MCF 10A (cell line): ENCODE measurements around the gene TIGD6. TPM values are rescaled to one million over a fixed set of nuclear protein-coding genes. Genes with fewer than 3 reads are reported as not detected.
"Not testable (repeated sequence)": the region's sequence is repeated elsewhere in the genome, so short reads cannot be mapped to it uniquely, and the experiment has no call there.

Source experiments
- BruUV-seq: library from RNA; stranded (reverse); fragments of 400-500 nt; replicated peaks from 2 replicates; lab custom pipeline; 2021; lab: Mats Ljungman, UMichigan
- CTCF ChIA-PET: fragments of 300-600 bp; sonication (Branson Sonifier 250); formaldehyde crosslinking; extraction: SDS; loops from one replicate; lab custom pipeline; 2021; ENCODE audit warnings: antibody characterized with exemption, inconsistent platforms; lab: Yijun Ruan, JAX
- POLR2A ChIA-PET: fragments of 300-600, 350-650 bp; sonication (Branson Sonifier 250); formaldehyde crosslinking; extraction: SDS; loops from one replicate; lab custom pipeline; 2020; ENCODE audit warnings: antibody characterized with exemption, inconsistent platforms; lab: Yijun Ruan, JAX
- DNase-seq: peaks from one replicate; pipeline ENCODE4 v3.0.0-alpha.2; 2018; ENCODE audit not compliant: unreplicated experiment
- H3K27ac Mint-ChIP-seq: one replicate; pipeline ENCODE4 v1.8.0; 2022; ENCODE audit warnings: mild to moderate bottlenecking, low read depth, mixed read lengths; ENCODE audit not compliant: unreplicated experiment
- H3K27me3 Mint-ChIP-seq: one replicate; pipeline ENCODE4 v1.8.0; 2022; ENCODE audit warnings: mixed read lengths; ENCODE audit not compliant: insufficient read depth, unreplicated experiment
- H3K36me3 Mint-ChIP-seq: one replicate; pipeline ENCODE4 v1.8.0; 2022; ENCODE audit warnings: mild to moderate bottlenecking, moderate library complexity, mixed read lengths; ENCODE audit not compliant: insufficient read depth, unreplicated experiment
- H3K4me1 Mint-ChIP-seq: one replicate; pipeline ENCODE4 v1.8.0; 2022; ENCODE audit warnings: mixed read lengths; ENCODE audit not compliant: insufficient read depth, unreplicated experiment
- H3K4me3 Mint-ChIP-seq: one replicate; pipeline ENCODE4 v1.8.0; 2022; ENCODE audit warnings: mild to moderate bottlenecking, moderate library complexity, mixed read lengths; ENCODE audit not compliant: unreplicated experiment
- H3K9me3 Mint-ChIP-seq: one replicate; pipeline ENCODE4 v1.8.0; 2022; ENCODE audit warnings: mixed read lengths; ENCODE audit not compliant: unreplicated experiment
- CTCF ChIP-seq: fragments of 200-600 bp; IDR thresholded peaks from one replicate; pipeline ENCODE4 v1.8.0; 2022; ENCODE audit warnings: antibody characterized with exemption, mild to moderate bottlenecking; ENCODE audit not compliant: unreplicated experiment
- intact Hi-C: fragments of 100-400 bp; cut with micrococcal nuclease; formaldehyde crosslinking; loops from 2 replicates; pipeline ENCODE4 v1.14.1; 2022
- total RNA-seq: library from RNA; stranded (reverse); gene quantifications from 2 replicates; pipeline ENCODE4 v1.2.3, GENCODE V29; 2022

The TIGD6 gene
- total RNA-seq, 1 experiment from 2014 or later: 9.0 TPM

- Mint-ChIP-seq H3K4me3 (no peak overlapping the region), H3K4me1 (peaks cover 26% of the 10 kb centered on the region), H3K27ac (no peak overlapping the region), H3K36me3 (peaks cover 78% of the 10 kb centered on the region), H3K9me3 (no peaks in the 10 kb centered on the region), H3K27me3 (no peaks in the 10 kb centered on the region)
- no TSS peak for BruUV-seq
- ChIA-PET POLR2A (interaction anchor here (0.8 to 4.7 kb wide), 5 partner anchors 11 to 33 kb away, joined by 3 to 66 read pairs (median 6); partner anchors contain the start of genes HMGXB3 and TIGD6), CTCF (interaction anchor here (0.8 to 1.8 kb wide), 2 partner anchors 7 to 12 kb away, joined by 3 to 10 read pairs; no protein-coding TSS in a partner anchor)
- no peak for DNase-seq
- no peak for TF ChIP-seq CTCF
- intact Hi-C loops: no loop called here
These were observed 32.9 kb upstream of the TIGD6 start for GRCh38 chr5:150033334-150033733.

- BruUV-seq: not testable (repeated sequence)
These were observed 27.6 kb upstream of the TIGD6 start for GRCh38 chr5:150028047-150028446.

GRCh38 chr5:150026682-150027172, 26.3 kb upstream of the TIGD6 start:
- Mint-ChIP-seq H3K27me3 (no peaks in the 10 kb centered on the region), H3K36me3 (peaks cover 85% of the 10 kb centered on the region), H3K4me1 (peaks cover 15% of the 10 kb centered on the region), H3K27ac (no peak overlapping the region), H3K9me3 (no peaks in the 10 kb centered on the region), H3K4me3 (no peak overlapping the region)
- intact Hi-C loops: no loop called here
- ChIA-PET POLR2A (interaction anchor here (0.8 to 1.6 kb wide), 5 partner anchors 8 to 27 kb away, joined by 3 to 6 read pairs (median 3); partner anchors contain the start of genes HMGXB3 and TIGD6), CTCF (interaction anchor here (0.6 kb wide), 1 partner anchor 1088 kb away, joined by 3 read pairs; no protein-coding TSS in a partner anchor)
- BruUV-seq: no TSS peak
- no peak for TF ChIP-seq CTCF
- no peak for DNase-seq

More at GRCh38 chr5:150028047-150028446, 27.6 kb upstream of the TIGD6 start:
- DNase-seq, H3K4me3 Mint-ChIP-seq, H3K27ac Mint-ChIP-seq, H3K27me3 Mint-ChIP-seq, H3K4me1 Mint-ChIP-seq, H3K9me3 Mint-ChIP-seq, POLR2A ChIA-PET, intact Hi-C loops: not testable (repeated sequence)
- CTCF ChIA-PET: interaction anchor here (0.6 to 1.0 kb wide), 2 partner anchors 126 to 193 kb away, joined by 3 to 5 read pairs; no protein-coding TSS in a partner anchor
- H3K36me3 Mint-ChIP-seq: peaks cover 89% of the 10 kb centered on the region

- H3K9me3 Mint-ChIP-seq: no peaks in the 10 kb centered on the region
- no peak overlapping the region for H3K4me3 Mint-ChIP-seq
- intact Hi-C loops: no loop called here
- no peaks in the 10 kb centered on the region for H3K27me3 Mint-ChIP-seq
- ChIA-PET CTCF (no interaction called here), POLR2A (interaction anchor here (1.1 to 4.2 kb wide), 2 partner anchors 11 to 15 kb away, joined by 3 to 66 read pairs; no protein-coding TSS in a partner anchor)
- no TSS peak for BruUV-seq
- DNase-seq: no peak
- H3K4me1 Mint-ChIP-seq: peaks cover 34% of the 10 kb centered on the region
- H3K27ac Mint-ChIP-seq: no peak overlapping the region
- no peak for TF ChIP-seq CTCF
- H3K36me3 Mint-ChIP-seq: peaks cover 89% of the 10 kb centered on the region
These were observed 24.0 kb upstream of the TIGD6 start for GRCh38 chr5:150024346-150024984.
